Measurements from ENCODE around the gene ERGIC2.
"Not testable (repeated sequence)": the region's sequence is repeated elsewhere in the genome, so short reads cannot be mapped to it uniquely, and the experiment has no call there.

Gene ERGIC2

GRCh38 chr12:29395356-29395755 lies 14.4 kb upstream of the ERGIC2 start:
- H3K27me3 Mint-ChIP-seq: peaks cover 12% of the 10 kb centered on the region
- no peaks in the 10 kb centered on the region for H3K9me3 Mint-ChIP-seq
- H3K36me3 Mint-ChIP-seq (ENCODE audit: low read depth): no peaks in the 10 kb centered on the region
- no peak overlapping the region for H3K27ac Mint-ChIP-seq
- no peak overlapping the region for H3K4me3 Mint-ChIP-seq
- peaks cover 4% of the 10 kb centered on the region for H3K4me1 Mint-ChIP-seq (ENCODE audit: low read depth)

GRCh38 chr12:29390419-29390818 lies 9.4 kb upstream of the ERGIC2 start:
- not testable (repeated sequence) for H3K4me1 Mint-ChIP-seq (ENCODE audit: low read depth); H3K4me3 Mint-ChIP-seq; H3K27me3 Mint-ChIP-seq; H3K36me3 Mint-ChIP-seq (ENCODE audit: low read depth); H3K9me3 Mint-ChIP-seq
- peak overlapping the region; percentile 34 for H3K27ac Mint-ChIP-seq

GRCh38 chr12:29389295-29389919 lies 8.4 kb upstream of the ERGIC2 start:
- H3K4me3 Mint-ChIP-seq: no peak overlapping the region
- no peaks in the 10 kb centered on the region for H3K36me3 Mint-ChIP-seq (ENCODE audit: low read depth)
- H3K27me3 Mint-ChIP-seq: peaks cover 3% of the 10 kb centered on the region
- H3K4me1 Mint-ChIP-seq (ENCODE audit: low read depth): peaks cover 9% of the 10 kb centered on the region
- H3K9me3 Mint-ChIP-seq: peaks cover 5% of the 10 kb centered on the region
- no peak overlapping the region for H3K27ac Mint-ChIP-seq

- H3K4me1 Mint-ChIP-seq (ENCODE audit: low read depth): peaks cover 18% of the 10 kb centered on the region
- not testable (repeated sequence) for H3K36me3 Mint-ChIP-seq (ENCODE audit: low read depth); H3K27me3 Mint-ChIP-seq; H3K9me3 Mint-ChIP-seq; H3K4me3 Mint-ChIP-seq; H3K27ac Mint-ChIP-seq
Measured at GRCh38 chr12:29386084-29386680, 5.2 kb upstream of the ERGIC2 start.

- H3K36me3 Mint-ChIP-seq (ENCODE audit: low read depth); H3K27me3 Mint-ChIP-seq; H3K4me3 Mint-ChIP-seq; H3K27ac Mint-ChIP-seq; H3K9me3 Mint-ChIP-seq: not testable (repeated sequence)
- peaks cover 16% of the 10 kb centered on the region for H3K4me1 Mint-ChIP-seq (ENCODE audit: low read depth)
Measured at GRCh38 chr12:29385194-29385593, 4.2 kb upstream of the ERGIC2 start.

GRCh38 chr12:29382251-29382650 lies 1.3 kb upstream of the ERGIC2 start:
- H3K27ac Mint-ChIP-seq: no peak overlapping the region
- H3K36me3 Mint-ChIP-seq (ENCODE audit: low read depth): peaks cover 14% of the 10 kb centered on the region
- H3K27me3 Mint-ChIP-seq: no peaks in the 10 kb centered on the region
- no peaks in the 10 kb centered on the region for H3K9me3 Mint-ChIP-seq
- H3K4me1 Mint-ChIP-seq (ENCODE audit: low read depth): peaks cover 38% of the 10 kb centered on the region
- peak overlapping the region; percentile 98 for H3K4me3 Mint-ChIP-seq

GRCh38 chr12:29376118-29376517 lies 4.9 kb downstream of the ERGIC2 start:
- H3K36me3 Mint-ChIP-seq (ENCODE audit: low read depth): peaks cover 31% of the 10 kb centered on the region
- no peaks in the 10 kb centered on the region for H3K9me3 Mint-ChIP-seq
- no peak overlapping the region for H3K27ac Mint-ChIP-seq
- H3K27me3 Mint-ChIP-seq: no peaks in the 10 kb centered on the region
- peaks cover 45% of the 10 kb centered on the region for H3K4me1 Mint-ChIP-seq (ENCODE audit: low read depth)
- H3K4me3 Mint-ChIP-seq: no peak overlapping the region

GRCh38 chr12:29374913-29375312 lies 6.1 kb downstream of the ERGIC2 start:
- H3K36me3 Mint-ChIP-seq (ENCODE audit: low read depth): peaks cover 35% of the 10 kb centered on the region

GRCh38 chr12:29374012-29374411 lies 7.0 kb downstream of the ERGIC2 start:
- no peak overlapping the region for H3K4me3 Mint-ChIP-seq
- H3K4me1 Mint-ChIP-seq (ENCODE audit: low read depth): peaks cover 31% of the 10 kb centered on the region
- no peak overlapping the region for H3K27ac Mint-ChIP-seq
- peaks cover 38% of the 10 kb centered on the region for H3K36me3 Mint-ChIP-seq (ENCODE audit: low read depth)
- no peaks in the 10 kb centered on the region for H3K27me3 Mint-ChIP-seq
- no peaks in the 10 kb centered on the region for H3K9me3 Mint-ChIP-seq

More at GRCh38 chr12:29374913-29375312, 6.1 kb downstream of the ERGIC2 start:
- Mint-ChIP-seq H3K27me3 (no peaks in the 10 kb centered on the region), H3K27ac (no peak overlapping the region), H3K4me1 (ENCODE audit: low read depth) (peaks cover 40% of the 10 kb centered on the region), H3K9me3 (no peaks in the 10 kb centered on the region), H3K4me3 (no peak overlapping the region)

- Mint-ChIP-seq H3K36me3 (ENCODE audit: low read depth) (peaks cover 57% of the 10 kb centered on the region), H3K9me3 (no peaks in the 10 kb centered on the region), H3K27me3 (no peaks in the 10 kb centered on the region), H3K4me3 (no peak overlapping the region), H3K27ac (no peak overlapping the region), H3K4me1 (ENCODE audit: low read depth) (peaks cover 13% of the 10 kb centered on the region)
Measured at GRCh38 chr12:29365091-29365490, 15.9 kb downstream of the ERGIC2 start.

GRCh38 chr12:29354954-29355353 lies 26.0 kb downstream of the ERGIC2 start:
- peaks cover 42% of the 10 kb centered on the region for H3K36me3 Mint-ChIP-seq (ENCODE audit: low read depth)
- H3K27ac Mint-ChIP-seq: no peak overlapping the region
- no peaks in the 10 kb centered on the region for H3K27me3 Mint-ChIP-seq
- H3K4me1 Mint-ChIP-seq (ENCODE audit: low read depth): no peaks in the 10 kb centered on the region
- no peak overlapping the region for H3K4me3 Mint-ChIP-seq
- H3K9me3 Mint-ChIP-seq: no peaks in the 10 kb centered on the region

GRCh38 chr12:29350080-29350479 lies 30.9 kb downstream of the ERGIC2 start:
- Mint-ChIP-seq H3K4me3 (no peak overlapping the region), H3K9me3 (no peaks in the 10 kb centered on the region), H3K4me1 (ENCODE audit: low read depth) (peaks cover 14% of the 10 kb centered on the region), H3K27ac (no peak overlapping the region), H3K27me3 (no peaks in the 10 kb centered on the region), H3K36me3 (ENCODE audit: low read depth) (peaks cover 40% of the 10 kb centered on the region)

- Mint-ChIP-seq H3K36me3 (ENCODE audit: low read depth) (peaks cover 51% of the 10 kb centered on the region), H3K27me3 (no peaks in the 10 kb centered on the region), H3K27ac (peak overlapping the region; percentile 73), H3K9me3 (no peaks in the 10 kb centered on the region), H3K4me3 (no peak overlapping the region), H3K4me1 (ENCODE audit: low read depth) (peaks cover 14% of the 10 kb centered on the region)
Measured at GRCh38 chr12:29346769-29347421, 34.1 kb downstream of the ERGIC2 start.

GRCh38 chr12:29343022-29343799 lies 37.8 kb downstream of the ERGIC2 start:
- H3K9me3 Mint-ChIP-seq: no peaks in the 10 kb centered on the region
- no peak overlapping the region for H3K27ac Mint-ChIP-seq
- H3K4me3 Mint-ChIP-seq: no peak overlapping the region
- peaks cover 14% of the 10 kb centered on the region for H3K4me1 Mint-ChIP-seq (ENCODE audit: low read depth)
- H3K27me3 Mint-ChIP-seq: no peaks in the 10 kb centered on the region
- H3K36me3 Mint-ChIP-seq (ENCODE audit: low read depth): peaks cover 54% of the 10 kb centered on the region

GRCh38 chr12:29337325-29337724 lies 43.6 kb downstream of the ERGIC2 start:
- H3K4me1 Mint-ChIP-seq (ENCODE audit: low read depth): no peaks in the 10 kb centered on the region
- H3K36me3 Mint-ChIP-seq (ENCODE audit: low read depth): peaks cover 30% of the 10 kb centered on the region

More at GRCh38 chr12:29337325-29337724, 43.6 kb downstream of the ERGIC2 start:
- H3K4me3 Mint-ChIP-seq: no peak overlapping the region
- no peaks in the 10 kb centered on the region for H3K9me3 Mint-ChIP-seq
- H3K27me3 Mint-ChIP-seq: no peaks in the 10 kb centered on the region
- no peak overlapping the region for H3K27ac Mint-ChIP-seq
